Fibroblast of villous mesenchyme (primary cell): ENCODE data around the gene RXFP1. TPM values are rescaled to one million over a fixed set of nuclear protein-coding genes. Genes with fewer than 3 reads are reported as not detected.

Source experiments
- DNase-seq: peaks from one replicate; pipeline ENCODE4 v3.0.0-alpha.2; 2010; ENCODE audit warnings: low read depth
- H3K4me3 ChIP-seq: 2 replicates; pipeline ENCODE4 v1.5.1; 2011; ENCODE audit warnings: low read depth, mild to moderate bottlenecking, low read length
- CTCF ChIP-seq: IDR thresholded peaks from 2 replicates; pipeline ENCODE4 v1.5.1; 2012; ENCODE audit warnings: low read depth, mild to moderate bottlenecking, low read length; ENCODE audit not compliant: insufficient read depth
- total RNA-seq: library from RNA; depleted of rRNA; stranded (reverse); fragments of >200 nt; gene quantifications from 2 replicates; pipeline ENCODE4 v1.2.3, GENCODE V29; 2012

RXFP1 gene
- total RNA-seq, 1 donor: 1.7 TPM

GRCh38 chr4:158588285-158588684, 66.6 kb downstream of the RXFP1 start:
- no peak for DNase-seq
- no peak overlapping the region for H3K4me3 ChIP-seq
- TF ChIP-seq CTCF: no peak

GRCh38 chr4:158588777-158589176, 67.1 kb downstream of the RXFP1 start:
- no peak for TF ChIP-seq CTCF
- no peak for DNase-seq

GRCh38 chr4:158590306-158590705, 68.6 kb downstream of the RXFP1 start:
- no peak for DNase-seq

More at GRCh38 chr4:158588777-158589176, 67.1 kb downstream of the RXFP1 start:
- no peak overlapping the region for H3K4me3 ChIP-seq

DNA sequence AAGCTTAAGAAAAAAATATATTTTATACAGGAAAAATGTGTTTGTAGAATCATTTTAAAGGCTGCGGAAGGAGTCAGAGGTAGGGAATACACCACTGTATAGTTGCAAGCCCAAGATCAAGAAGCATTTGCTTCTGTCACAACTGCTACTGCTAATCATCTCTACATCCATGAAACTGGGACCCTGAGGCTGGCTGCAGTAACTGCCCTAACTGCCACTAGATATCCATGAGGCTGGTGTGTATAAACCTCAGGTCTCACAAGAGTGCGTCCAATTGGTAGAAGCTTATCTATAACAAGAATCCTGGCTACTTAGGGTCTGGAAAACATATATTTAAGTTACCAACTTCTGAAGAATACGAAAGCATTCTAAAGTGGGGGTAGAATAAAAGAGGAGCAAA, 69.1 kb downstream of the RXFP1 start:
- TF ChIP-seq CTCF: no peak
- no peak for DNase-seq
- no peak overlapping the region for H3K4me3 ChIP-seq

More at GRCh38 chr4:158590306-158590705, 68.6 kb downstream of the RXFP1 start:
- no peak for TF ChIP-seq CTCF
- no peak overlapping the region for H3K4me3 ChIP-seq

DNA sequence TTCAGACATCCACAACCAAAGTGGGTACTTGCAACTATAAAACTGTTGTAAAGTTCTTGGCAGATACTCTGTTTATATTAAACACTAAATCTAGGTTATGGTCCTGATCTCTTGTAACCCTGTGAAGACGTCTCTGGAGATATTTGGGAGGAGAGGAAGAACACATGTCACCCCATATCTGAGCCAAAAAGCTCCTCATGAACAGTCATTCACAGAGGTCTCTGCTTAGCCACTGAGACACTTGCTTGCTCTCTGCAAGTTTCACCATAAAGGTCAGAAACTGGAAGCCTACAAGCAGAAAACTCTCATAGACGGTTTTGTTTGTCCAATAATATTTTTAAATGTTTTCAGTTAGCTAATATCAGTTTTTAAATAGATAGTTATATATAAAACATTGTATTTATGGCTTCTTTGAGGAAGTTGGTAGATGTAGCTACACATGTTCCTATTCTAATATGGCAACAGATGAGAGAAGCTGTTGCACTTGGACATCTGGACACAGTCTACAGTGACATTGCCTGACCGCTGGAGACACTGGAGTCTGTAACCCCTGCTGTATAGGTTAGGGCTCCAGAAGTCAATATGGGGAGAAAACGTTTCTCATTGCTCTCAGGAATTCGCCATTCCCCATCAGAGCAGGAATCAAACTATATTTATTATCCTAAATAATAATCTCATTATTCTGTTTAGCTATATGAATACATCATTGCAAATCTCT, 76.4 kb downstream of the RXFP1 start:
- no peak for TF ChIP-seq CTCF
- H3K4me3 ChIP-seq: no peak overlapping the region
- peak; percentile 12 for DNase-seq

- no peak for DNase-seq
- TF ChIP-seq CTCF: no peak
- H3K4me3 ChIP-seq: no peak overlapping the region
Observed at GRCh38 chr4:158599150-158599549, 77.5 kb downstream of the RXFP1 start.
